DMS53 treated with DMSO at 0.1 percent for 48 hours (cell line): ENCODE results near the gene MILR1.

Experiments used
- DNase-seq: peaks from one replicate; lab custom pipeline; 2025; ENCODE audit not compliant: unreplicated experiment; lab: John Stamatoyannopoulos, UW

MILR1 gene

GRCh38 chr17:64502021-64502420, 53.1 kb downstream of the MILR1 start:
- no peak for DNase-seq

DNA sequence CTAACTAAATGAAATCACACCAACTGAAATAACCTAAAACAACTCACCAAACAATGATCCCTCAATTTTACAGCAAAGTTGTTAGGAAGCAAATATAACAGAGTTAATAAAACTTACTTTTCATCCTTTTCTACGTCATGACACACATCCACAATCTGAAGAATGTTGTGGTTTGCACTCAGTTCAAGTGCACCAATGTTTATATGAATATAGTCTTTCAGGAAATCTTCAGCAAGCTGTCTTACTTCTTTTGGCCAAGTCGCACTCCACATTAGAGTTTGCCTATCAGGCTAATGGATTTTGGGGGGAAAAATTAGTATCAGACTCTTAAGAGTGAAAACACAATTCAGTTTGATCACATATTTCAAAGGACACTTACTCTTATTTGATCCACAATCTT, 53.9 kb downstream of the MILR1 start:
- DNase-seq, result no peak

GRCh38 chr17:64503341-64503740, 54.4 kb downstream of the MILR1 start:
- no peak for DNase-seq

DNA sequence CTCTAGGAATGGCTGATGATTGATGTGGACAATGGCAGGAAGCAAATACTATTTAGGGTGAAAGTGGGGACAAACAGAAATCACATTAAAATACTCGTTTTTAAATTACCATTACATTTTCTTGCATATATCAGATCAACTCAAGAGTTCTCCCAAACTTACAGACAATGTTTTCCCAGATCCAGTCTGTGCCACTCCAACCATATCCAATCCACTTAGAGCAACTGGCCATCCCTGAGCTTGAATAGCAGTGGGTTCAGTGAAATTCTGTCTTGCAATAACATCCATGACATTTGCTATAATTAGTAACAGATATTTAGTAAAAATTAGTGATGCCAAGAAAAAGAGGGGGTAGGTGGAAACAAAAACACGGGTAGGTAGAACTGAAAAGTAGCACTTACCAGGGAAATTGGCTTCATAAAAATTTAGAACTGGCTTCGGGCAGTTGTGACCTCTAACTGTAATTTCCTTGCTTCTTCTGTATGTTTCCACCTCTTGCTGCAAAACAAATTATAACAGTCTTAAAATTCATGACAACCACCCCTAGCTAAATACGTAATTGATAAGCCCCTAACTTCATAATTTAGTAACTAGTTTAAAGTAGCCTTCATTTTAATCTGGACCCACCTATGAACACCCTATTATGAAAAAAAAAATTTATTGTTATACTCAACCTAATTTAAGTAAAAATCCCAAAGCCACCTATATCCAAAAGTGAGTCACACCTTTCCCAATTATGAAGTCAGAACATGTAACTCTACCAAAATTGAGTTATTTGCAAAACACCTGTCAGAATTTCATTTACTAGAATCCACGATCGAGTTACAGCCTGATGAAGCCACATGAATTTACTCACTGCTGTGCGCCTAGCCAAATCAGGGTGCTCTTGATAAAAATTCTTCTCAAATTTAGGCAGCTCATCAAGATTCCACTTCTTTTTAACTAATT, 55.2 kb downstream of the MILR1 start:
- DNase-seq, result no peak

- no peak for DNase-seq
These were observed 55.9 kb downstream of the MILR1 start for GRCh38 chr17:64504769-64505339.

DNA sequence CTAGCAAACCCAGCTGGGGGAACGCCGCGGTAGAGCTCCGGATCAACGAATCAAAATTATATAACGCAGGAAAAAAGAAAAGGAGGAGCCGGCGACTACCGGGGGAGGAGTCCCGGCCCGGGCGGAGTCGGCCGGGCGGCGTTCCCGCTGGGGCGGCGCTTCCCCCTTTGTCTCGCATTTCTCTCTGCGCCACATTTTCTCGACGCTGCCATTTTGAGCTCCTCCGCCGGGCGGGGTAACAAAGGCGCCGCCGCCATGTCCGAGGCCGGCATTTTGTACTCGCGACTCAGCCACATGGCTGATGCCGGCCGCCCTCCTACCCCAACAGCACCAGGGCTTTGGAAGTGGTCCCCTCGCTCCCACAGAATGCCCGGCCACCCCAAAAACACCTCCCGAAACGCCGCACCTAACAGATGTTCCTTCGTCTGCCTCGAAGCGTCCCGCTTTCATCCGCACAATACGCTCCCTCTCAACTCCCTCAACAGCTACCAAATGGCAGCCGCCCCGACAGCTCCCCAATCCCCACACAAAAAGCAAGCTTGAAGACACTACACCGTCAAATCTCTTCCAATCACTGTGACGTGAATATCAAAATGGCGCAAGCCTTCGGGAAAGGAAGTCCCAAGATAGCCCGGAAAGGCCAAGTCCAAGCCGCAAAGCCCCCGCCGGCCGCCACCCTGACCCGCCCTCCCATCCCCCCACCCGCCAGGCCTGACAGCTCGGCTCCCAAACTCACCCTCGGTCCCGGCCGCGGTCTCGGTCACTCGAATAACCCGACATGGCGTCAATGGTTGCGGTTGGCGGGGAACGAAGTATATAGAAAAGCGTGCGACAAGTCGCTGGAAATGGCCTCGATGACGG, 56.7 kb downstream of the MILR1 start:
- peak; percentile 52 for DNase-seq

- peak; percentile 88 for DNase-seq
These were observed 57.3 kb downstream of the MILR1 start, which contains the start of gene DDX5 for GRCh38 chr17:64506201-64506575. Gene DDX5 (minus strand): TSS chr17:64506289. CDS start chr17:64506119, 170 bp downstream.

DNA sequence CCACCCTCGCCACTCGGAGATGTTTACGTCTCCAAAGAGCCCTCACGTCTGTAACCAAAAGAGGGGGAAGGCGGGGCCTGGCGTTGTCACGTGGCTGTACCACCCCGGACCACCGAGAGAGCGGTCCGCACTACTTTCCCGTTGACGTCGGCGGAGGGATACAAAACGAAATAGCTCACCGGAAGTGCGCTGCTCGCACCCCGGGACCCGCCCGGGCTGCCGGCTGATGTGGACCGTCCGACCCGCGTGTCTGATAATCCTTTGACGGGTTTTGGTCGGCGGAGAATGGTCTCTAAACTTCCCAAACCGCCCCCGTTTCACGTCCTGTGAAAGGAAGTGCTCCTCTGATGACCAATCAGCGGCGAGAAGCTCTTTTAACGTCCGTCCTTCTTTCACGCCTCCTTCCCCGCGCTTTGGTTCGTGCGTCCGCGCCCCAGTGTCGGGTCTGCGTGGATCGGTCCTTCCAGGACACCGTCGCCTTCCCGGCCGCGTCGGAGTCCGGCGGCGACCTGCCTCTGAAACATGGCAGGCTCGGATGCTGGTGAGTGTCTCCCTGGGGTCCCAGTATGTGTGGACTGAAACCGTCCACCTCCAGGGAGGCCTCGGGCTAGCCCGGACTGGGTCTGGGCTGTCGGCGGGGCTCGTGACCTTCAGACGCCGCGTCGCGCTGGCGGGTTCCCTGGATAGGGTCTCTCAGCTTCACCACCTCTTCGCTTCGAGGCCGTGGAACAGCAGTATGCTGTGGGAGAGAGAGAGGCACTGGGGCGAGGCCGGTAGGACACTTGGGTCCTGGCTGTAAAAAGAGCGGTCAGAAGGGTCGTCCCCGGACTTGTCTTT, 57.9 kb downstream of the MILR1 start, which contains the start of gene CEP95:
Gene CEP95, plus strand, starts transcription at position 402 of the 837 bp plus-strand sequence. Its CDS starts 121 bp downstream, at position 523.
- peak; percentile 88 for DNase-seq

- no peak for DNase-seq
These were observed 58.5 kb downstream of the MILR1 start for GRCh38 chr17:64507413-64507782.

- DNase-seq, result no peak
These were observed 59.8 kb downstream of the MILR1 start for GRCh38 chr17:64508683-64509082.

DNA sequence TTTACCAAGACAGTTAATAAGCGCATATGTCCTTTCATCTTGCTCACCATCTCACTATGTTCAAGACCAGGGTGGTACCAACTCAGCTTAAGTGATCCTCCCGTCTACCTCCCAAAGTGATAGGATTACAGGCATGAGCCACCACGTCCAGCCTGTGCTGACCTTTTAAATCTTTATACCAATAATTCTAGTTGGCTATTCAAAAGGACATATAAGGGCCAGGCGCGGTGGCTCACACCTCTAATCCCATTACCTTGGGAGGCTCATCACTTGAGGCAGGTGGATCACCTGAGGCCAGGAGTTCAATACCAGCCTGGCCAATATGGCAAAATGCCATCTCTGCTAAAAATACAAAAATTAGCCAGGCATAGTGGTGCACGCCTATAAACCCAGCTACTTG, 60.3 kb downstream of the MILR1 start:
- DNase-seq, result no peak

DNA sequence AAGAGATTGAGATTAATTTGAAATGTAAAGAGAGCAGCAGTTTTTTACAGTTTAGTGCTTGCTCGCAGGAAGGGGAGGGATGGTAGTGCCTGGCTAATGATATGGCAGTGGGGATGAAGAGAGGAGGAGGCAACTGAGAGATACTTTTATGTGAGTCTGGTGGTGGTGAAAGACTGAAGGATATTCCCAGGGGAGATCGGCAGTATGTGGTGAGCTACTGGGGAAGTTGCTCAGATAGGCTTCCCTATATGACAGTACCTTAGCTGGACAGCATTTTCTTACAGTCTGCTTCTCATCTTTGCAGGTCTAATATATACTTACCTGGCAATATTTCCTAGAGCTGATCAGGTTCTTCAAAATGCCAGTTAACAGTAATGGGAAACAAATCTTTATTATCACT, 66.5 kb downstream of the MILR1 start:
- no peak for DNase-seq

DNA sequence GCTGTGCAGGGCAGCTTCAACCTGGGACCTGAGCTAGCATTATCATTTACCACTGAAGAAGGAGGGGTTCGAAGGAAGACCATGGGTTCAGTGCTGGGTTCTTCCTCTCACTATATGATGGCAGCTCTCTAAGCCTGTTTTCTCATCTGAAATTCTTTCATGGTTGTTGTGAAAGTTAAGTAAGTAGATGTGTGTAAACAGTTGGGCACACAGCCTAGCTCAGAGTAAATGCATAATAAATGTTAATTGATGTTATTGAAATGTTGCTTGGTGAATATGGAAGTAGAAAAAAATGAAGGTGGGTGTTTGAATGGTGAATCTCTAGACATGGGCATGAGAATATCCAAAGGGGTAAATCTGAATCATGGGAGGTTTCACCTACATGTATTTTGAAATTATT, 66.9 kb downstream of the MILR1 start:
- DNase-seq, result no peak
